Glutamatergic neuron (in vitro differentiated cells): ENCODE measurements around the gene TMEM198. TPM values are rescaled to one million over a fixed set of nuclear protein-coding genes. Genes with fewer than 3 reads are reported as not detected.
A peak's percentile ranks its signal among the peaks of the same experiment; 100 is the strongest.

Source experiments
- DNase-seq: peaks from one replicate; pipeline ENCODE4 v3.0.0; 2022
- H3K27ac Mint-ChIP-seq: one replicate; pipeline ENCODE4 v1.8.0; 2020; ENCODE audit warnings: mild to moderate bottlenecking, mixed read lengths, inconsistent platforms; ENCODE audit not compliant: unreplicated experiment
- H3K27me3 Mint-ChIP-seq: one replicate; pipeline ENCODE4 v1.8.0; 2020; ENCODE audit warnings: mild to moderate bottlenecking, moderate library complexity, mixed read lengths, inconsistent platforms; ENCODE audit not compliant: unreplicated experiment
- H3K36me3 Mint-ChIP-seq: one replicate; pipeline ENCODE4 v1.8.0; 2020; ENCODE audit warnings: mild to moderate bottlenecking, mixed read lengths, inconsistent platforms; ENCODE audit not compliant: unreplicated experiment
- H3K4me1 Mint-ChIP-seq: one replicate; pipeline ENCODE4 v1.8.0; 2020; ENCODE audit warnings: mild to moderate bottlenecking, low read depth, mixed read lengths, inconsistent platforms; ENCODE audit not compliant: unreplicated experiment
- H3K4me3 Mint-ChIP-seq: one replicate; pipeline ENCODE4 v1.8.0; 2020; ENCODE audit warnings: mild to moderate bottlenecking, mixed read lengths, inconsistent platforms; ENCODE audit not compliant: unreplicated experiment
- H3K9me3 Mint-ChIP-seq: one replicate; pipeline ENCODE4 v1.8.0; 2020; ENCODE audit warnings: mild to moderate bottlenecking, moderate library complexity, mixed read lengths, inconsistent platforms; ENCODE audit not compliant: unreplicated experiment
- CTCF ChIP-seq: fragments of 200-600 bp; sonication (generic); IDR thresholded peaks from one replicate; pipeline ENCODE4 v1.5.0; 2021; ENCODE audit not compliant: partially characterized antibody, unreplicated experiment
- total RNA-seq: library from RNA; stranded (reverse); fragmentation: NEBNext Ultra II Directional; extraction: Animal tissue kit (Norgen Biotek cat#: 25700); gene quantifications from one replicate; pipeline ENCODE4 v1.2.1, GENCODE V29; 2021; ENCODE audit not compliant: unreplicated experiment

The TMEM198 gene
- total RNA-seq, 1 donor from 2014 or later, result 40.9 TPM

DNA sequence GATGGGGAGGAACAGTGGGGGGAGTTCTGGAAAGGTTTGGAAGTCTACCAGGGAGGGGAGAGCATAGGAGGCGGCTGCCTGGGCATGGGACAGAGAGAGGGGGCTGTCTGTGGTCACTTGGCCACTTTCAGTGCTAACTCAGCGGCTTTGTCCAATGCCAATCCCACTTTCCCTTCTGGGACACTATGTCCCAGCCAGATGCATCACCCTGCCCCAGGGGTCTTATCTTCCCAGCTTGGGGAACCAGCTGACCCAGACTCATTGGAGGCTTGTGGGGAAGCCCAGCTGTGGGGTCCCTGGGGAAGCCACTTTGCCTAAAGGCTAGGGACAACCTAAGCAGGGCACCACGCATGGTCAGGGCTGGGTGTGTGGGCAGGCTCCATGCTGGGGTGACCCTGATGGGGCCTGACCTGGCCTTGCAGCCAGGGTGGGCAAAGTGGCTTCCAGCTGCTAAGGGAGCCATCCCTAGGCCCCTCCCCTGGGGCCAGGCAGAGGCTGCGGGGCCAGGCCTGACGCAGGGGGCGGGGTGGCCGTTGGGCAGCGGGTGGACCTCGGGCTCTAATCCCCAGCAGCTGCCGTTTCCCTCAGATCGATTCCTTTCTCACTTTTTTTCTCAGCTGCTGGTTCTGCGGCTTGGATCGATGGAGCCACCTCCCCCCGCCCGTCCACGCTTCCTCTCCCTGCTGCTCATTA, 31.2 kb upstream of the TMEM198 start:
- Mint-ChIP-seq H3K27ac (peak overlapping the region; percentile 95), H3K27me3 (peaks cover 29% of the 10 kb centered on the region), H3K4me3 (peak overlapping the region; percentile 80), H3K36me3 (no peaks in the 10 kb centered on the region), H3K4me1 (peaks cover 52% of the 10 kb centered on the region), H3K9me3 (peaks cover 24% of the 10 kb centered on the region)
- TF ChIP-seq CTCF, result no peak
- peak; percentile 77 for DNase-seq

DNA sequence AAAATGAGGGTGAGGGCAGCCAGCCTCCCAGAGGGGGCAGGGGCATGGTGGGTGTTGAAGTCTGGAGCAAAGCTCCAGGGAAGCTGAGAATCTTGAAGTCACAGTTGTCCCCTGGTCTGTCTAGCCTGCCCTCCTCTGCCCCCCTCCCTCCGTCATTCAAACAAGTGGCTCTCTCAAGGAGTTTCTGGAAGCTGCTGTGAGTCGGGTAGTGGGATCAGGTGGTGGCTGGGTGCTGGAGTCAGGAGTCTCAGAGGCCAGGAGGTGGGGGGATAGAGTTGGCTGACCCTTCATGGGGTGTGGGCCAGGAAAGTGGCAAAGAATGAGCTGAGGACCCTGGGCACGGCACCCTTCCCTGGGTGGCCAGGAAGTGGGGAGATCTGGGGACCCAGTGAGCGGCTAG, 30.0 kb upstream of the TMEM198 start:
- no peak for DNase-seq
- H3K36me3 Mint-ChIP-seq, result no peaks in the 10 kb centered on the region
- peak overlapping the region; percentile 80 for H3K4me3 Mint-ChIP-seq
- TF ChIP-seq CTCF, result no peak
- peaks cover 29% of the 10 kb centered on the region for H3K27me3 Mint-ChIP-seq
- H3K4me1 Mint-ChIP-seq, result peaks cover 56% of the 10 kb centered on the region
- H3K9me3 Mint-ChIP-seq, result peaks cover 24% of the 10 kb centered on the region
- H3K27ac Mint-ChIP-seq, result peak overlapping the region; percentile 95

GRCh38 chr2:219514196-219514761, 29.5 kb upstream of the TMEM198 start, which contains the start of gene ASIC4:
TSS of gene ASIC4 (plus strand) at chr2:219514482. CDS start at chr2:219514725, 243 bp downstream.
- TF ChIP-seq CTCF, result no peak
- no peaks in the 10 kb centered on the region for H3K36me3 Mint-ChIP-seq
- H3K4me1 Mint-ChIP-seq, result peaks cover 56% of the 10 kb centered on the region
- peak; percentile 73 for DNase-seq
- H3K27me3 Mint-ChIP-seq, result peaks cover 29% of the 10 kb centered on the region
- peaks cover 24% of the 10 kb centered on the region for H3K9me3 Mint-ChIP-seq
- H3K4me3 Mint-ChIP-seq, result peak within 1 kb of the TSS; percentile 80
- peak within 1 kb of the TSS; percentile 95 for H3K27ac Mint-ChIP-seq

DNA sequence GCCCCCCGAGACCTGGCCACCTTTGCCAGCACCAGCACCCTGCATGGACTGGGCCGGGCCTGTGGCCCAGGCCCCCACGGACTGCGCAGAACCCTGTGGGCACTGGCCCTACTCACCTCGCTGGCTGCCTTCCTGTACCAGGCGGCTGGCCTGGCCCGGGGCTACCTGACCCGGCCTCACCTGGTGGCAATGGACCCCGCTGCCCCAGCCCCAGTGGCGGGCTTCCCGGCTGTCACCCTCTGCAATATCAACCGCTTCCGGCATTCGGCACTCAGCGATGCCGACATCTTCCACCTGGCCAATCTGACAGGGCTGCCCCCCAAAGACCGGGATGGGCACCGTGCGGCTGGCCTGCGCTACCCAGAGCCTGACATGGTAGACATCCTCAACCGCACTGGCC, 29.0 kb upstream of the TMEM198 start:
- no peak overlapping the region for H3K4me3 Mint-ChIP-seq
- no peak for DNase-seq
- peaks cover 29% of the 10 kb centered on the region for H3K27me3 Mint-ChIP-seq
- TF ChIP-seq CTCF, result no peak
- peaks cover 22% of the 10 kb centered on the region for H3K9me3 Mint-ChIP-seq
- no peak overlapping the region for H3K27ac Mint-ChIP-seq
- no peaks in the 10 kb centered on the region for H3K36me3 Mint-ChIP-seq
- peaks cover 58% of the 10 kb centered on the region for H3K4me1 Mint-ChIP-seq
